CD4-positive, alpha-beta T cell treated with Interleukin-2 at 100 ng/mL for 4 hours (primary cell): ENCODE measurements around the gene FBXO30.

Experiments used
- DNase-seq: peaks from one replicate; pipeline ENCODE4 v3.0.0-alpha.2; 2020; ENCODE audit warnings: low spot score

The FBXO30 gene

DNA sequence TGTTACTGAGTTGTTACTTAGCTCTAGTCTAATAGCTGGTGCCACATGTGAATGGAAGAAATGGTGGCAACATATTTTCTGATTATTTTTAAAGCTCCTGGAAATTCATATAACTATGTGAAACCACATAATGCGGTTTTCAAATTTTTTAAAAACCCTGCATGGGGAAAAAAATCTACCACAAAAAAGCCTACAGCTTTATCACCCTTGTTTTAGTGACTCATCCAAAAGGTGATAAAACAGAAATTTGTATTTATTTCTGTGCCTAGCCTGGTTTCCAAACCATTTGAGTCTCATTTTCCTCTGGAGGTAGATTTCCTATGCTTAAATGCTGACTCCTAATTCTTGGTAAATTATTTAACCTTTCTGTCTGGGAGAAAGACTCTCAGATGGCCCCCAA is 5.4 kb upstream of the FBXO30 start:
- DNase-seq, result peak; percentile 49

DNA sequence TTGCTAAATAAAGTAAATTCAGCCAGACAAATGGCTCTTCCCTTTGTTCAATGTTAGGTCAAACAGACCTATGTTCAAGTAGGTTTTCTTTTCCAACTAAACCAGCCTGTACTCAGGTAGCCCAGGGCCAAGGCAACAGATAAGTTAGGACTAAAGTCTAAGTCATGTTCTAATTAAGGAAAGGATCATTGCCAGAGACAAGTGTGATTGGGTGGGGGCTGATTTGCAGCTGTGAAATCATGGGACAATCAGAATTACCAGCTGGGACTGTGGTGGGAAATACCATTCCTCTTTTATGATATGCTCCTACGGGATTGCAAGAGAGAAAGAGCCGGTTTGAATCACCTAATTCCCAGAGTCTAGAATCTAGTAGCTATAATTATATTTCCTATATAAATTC is 4.2 kb upstream of the FBXO30 start:
- no peak for DNase-seq

DNA sequence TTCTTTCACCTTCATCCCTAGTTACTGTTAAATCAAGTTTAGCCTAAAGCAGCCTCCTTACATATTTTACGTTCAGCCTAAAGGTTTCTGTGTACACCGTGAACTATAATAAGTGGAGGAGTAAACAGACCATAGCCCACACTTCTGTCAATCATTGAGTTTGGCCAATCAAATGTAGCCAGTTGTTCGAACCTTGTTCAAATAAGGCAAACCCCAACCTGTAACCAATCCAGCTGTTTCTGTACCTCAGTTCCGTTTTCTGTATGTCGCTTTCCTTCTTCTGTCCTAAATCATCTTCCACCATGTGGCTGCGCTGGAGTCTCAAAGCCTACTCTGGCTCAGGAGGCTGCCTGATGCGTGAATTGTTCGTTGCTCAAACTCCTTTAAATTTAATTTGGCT is 1.8 kb upstream of the FBXO30 start:
- no peak for DNase-seq

DNA sequence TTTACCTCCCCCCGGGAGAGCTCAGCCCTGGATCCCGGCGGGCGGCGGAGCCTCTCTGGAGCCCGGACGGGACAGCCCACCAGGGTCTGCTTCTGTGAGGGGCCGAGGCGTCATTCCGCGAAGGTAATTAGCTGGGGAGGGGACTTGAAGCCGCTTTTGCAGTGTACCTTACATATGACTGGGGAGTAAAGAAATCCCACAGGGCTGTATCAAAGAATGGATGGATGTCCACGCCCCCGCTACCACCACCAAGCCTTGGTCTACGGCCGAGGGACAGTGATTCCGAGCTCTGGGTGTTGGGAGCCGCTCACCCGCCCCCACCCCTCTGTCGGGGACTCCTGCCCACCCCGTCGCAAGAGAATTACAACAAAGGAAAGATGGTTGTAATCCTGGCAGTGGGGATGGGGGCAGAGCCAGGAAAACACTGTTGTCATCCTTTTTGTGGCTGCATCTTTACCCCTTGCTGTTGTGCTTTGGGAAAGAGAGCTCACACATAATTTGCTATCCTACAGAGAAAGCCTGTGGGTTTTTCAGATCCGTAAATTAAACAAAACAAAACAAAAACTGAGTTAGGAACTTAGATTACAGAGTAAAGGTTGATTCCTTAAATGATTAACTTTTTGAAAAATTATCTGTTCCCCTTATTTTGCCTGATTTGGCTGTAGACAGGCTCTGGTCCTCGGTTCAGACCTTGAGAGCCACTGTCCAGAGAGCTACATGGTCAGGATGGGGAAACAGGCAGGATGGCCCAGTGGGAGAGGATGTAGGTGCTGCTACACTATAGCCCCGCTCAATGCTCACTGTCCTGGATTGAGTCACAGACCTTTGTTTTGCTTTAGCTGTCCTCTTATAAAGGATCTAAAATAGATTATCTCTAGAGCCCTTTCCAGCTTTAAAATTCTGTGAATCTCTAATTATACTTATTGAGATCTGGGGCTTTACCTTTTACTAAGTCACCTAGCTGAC is 997 bp upstream of the FBXO30 start:
- DNase-seq, result peak; percentile 12

DNA sequence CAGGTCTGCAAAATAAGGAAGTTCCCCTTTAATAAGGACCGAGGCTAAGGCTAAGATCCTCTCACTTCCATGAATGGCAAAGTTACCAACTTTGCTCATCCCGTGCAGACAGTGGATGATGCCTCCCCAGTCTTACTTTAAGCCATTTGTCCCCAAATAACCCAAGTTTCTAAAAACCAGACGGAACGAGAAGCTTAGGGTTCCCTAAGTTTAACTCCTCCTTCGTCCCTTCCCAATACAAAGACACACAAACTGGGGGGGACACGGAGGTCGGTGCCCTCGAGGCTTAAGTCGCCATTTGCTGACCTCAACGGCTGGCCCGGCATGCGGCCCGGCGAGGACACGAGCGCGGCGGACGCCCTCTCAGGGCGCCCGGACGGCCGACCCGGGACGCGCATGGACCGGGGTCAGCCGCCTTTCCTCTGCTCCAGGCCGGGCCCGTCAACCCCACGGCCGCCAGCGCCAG is 527 bp downstream of the FBXO30 start:
- no peak for DNase-seq

GRCh38 chr6:145813285-145814034 is 1.1 kb downstream of the FBXO30 start:
- no peak for DNase-seq

- DNase-seq, result no peak
Observed at GRCh38 chr6:145811741-145812140, 2.9 kb downstream of the FBXO30 start.

GRCh38 chr6:145809785-145810184 is 4.8 kb downstream of the FBXO30 start:
- no peak for DNase-seq

DNA sequence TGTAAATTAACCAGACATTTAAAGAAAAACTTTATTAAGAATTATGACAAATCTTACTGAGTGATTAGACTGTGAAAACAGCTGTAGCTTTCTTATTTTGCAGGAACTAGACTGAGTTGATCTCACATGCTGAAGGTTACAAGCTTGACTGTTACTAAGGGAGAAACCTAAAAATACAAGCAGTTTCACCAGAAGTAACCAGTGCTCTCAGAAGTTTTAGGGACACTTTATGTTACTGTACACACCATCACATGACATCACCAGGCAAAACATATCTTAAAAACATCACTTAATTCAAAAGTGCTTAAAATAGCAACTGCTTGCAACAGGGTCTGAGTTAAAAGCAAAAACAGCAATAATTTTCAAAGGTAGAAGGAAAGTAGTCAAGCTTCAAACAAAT is 5.4 kb downstream of the FBXO30 start:
- DNase-seq, result no peak

DNA sequence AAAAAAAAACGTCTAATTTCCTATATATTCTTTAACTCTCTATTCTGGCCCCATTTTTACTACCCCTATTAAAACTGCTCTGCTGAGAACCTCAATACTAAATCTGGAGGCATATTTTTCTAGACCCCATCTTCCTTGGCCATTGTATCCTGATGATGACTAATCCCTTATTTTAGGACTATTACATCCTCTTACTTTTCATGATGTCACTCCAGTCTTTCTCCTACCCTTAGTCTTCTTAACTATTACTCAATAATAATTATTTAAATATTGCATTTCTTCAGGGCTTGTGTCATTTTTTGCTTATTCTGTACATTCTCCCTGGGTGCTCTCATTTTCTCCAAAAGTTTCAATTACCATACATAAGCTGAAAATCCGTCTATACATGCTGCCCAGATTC is 6.4 kb downstream of the FBXO30 start:
- no peak for DNase-seq

GRCh38 chr6:145802141-145802540 is 12.5 kb downstream of the FBXO30 start:
- DNase-seq, result no peak

DNA sequence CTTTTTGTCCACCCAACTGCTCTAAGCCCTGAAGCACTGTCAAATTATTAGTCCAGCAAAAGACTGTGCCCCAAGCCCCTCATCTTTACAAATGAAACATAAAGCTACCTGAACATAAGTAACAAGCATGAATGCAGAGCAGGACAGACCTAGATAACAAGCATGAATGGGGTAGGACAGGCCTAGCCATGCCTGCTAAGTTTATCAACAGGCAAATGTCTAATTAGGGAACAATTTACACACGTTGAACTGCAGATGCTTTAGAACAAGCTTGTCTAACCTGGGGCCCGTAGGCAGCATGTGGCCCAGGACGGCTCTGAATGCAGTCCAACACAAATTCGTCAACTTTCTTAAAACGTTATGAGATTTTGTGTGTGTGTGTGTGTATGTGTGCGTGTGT is 13.6 kb downstream of the FBXO30 start:
- DNase-seq, result no peak

DNA sequence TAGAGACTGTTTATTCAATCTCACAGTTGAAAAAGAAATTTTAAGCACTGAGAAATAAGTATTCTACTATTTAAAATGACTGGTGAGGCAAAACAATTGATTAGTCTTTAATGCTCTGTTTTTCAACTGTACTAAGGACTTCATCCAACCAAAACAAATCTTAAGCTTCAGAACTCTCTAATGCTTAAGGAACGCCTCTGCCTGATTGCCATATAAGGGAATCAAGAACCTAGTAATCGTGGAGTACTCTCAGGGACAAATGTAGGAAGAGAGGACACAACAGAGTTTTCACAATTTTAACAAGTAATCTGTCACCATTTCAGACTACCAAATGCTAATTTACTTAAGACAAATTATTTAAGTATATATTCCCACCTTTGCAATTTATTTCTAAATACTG is 16.1 kb downstream of the FBXO30 start:
- DNase-seq, result no peak

DNA sequence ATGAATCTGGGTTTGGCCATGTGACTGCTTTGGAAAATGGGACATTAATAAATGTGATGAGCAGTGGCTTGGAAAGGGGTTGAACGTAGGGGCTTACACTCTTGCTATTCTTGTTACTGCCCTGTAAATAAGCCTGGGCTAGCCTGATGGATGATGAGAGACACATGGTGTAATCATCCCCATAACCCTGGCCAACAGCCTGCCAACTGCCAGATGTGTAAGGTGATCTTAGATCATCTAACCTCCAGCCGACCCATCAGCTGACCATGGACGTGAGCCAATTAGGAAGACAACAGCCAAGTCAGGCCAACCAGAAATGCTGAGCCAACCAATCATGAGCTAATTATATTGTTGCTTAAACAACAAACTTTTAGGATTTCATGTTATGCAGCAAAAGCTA is 25.2 kb downstream of the FBXO30 start:
- no peak for DNase-seq

- no peak for DNase-seq
Observed at GRCh38 chr6:145787688-145788087, 26.9 kb downstream of the FBXO30 start.

GRCh38 chr6:145784683-145785082 is 29.9 kb downstream of the FBXO30 start:
- no peak for DNase-seq

- no peak for DNase-seq
Observed at GRCh38 chr6:145783796-145784195, 30.8 kb downstream of the FBXO30 start.

DNA sequence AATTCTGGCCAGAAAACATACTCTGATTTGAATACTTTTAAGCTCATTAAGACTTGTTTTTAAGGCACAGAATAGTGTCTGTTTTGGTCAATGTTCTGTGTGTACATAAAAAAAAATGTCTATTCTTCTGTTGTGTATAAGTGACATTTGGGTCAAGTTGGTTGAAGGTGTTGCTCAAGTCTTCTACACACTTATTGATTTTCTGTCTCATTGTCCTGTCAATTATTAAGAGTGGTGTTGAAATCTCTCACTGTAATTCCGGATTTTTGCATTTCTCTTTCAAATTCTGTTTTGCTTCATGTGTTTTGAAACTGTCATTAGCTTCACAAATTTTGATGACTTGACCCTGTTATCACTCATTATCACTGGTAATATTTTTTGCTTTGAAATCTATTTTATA is 41.7 kb downstream of the FBXO30 start:
- no peak for DNase-seq

DNA sequence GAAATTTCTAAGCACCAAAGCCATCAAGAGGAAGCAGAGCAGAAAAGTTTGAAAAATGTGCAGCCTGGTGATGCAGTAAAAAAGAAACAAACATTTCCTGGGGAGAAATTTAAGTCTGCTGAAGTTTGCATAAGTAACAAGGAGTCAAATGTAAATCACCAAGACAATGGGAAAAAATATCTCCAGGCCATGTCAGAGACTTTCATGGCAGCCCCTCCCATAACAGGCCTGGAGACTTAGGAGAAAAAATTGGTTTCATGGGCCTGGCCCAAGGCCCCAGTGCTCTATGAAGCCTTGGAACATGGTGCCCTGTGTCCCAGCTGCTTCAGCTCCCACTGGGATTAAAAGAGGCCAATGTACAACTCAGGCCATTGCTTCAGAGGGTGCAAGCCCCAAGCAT is 49.1 kb downstream of the FBXO30 start:
- DNase-seq, result no peak

DNA sequence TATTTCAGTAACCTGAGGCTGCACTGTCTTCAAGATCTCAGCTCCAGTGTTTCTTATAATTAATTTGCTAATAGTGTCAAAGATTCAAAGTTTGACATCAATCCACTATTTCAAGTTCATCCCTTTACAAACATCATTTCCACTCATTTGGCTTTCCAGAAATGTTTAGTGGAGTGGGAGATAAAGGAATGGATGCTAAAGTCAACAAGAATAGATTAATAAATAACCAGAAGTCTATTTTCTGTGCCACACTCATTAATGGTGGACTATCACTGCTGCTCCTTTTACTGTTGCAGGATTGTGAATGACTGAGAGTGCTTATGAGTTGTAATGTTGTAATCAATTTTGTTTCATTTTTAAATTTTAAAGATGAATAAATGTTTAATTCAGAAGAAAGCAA is 50.9 kb downstream of the FBXO30 start:
- DNase-seq, result no peak

GRCh38 chr6:145761584-145761983 is 53.0 kb downstream of the FBXO30 start:
- DNase-seq, result no peak

DNA sequence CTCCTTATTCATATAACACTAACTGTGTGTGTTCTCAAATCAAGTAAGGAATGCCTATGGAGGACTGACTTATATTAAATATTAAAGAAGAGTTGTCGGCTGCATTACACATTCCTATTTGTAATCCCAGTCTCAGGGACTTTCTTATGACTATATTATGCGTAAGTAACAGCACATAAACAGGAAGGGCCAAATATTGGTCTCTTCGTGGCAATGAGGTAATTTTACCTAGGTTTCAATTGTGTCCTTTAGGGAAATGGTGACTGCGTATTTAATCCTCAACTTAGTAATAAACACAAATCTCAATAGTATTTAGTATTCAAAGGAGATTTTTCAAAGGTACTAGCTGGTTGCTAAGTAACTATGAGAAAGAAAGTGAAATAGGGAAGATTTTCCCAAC is 56.5 kb downstream of the FBXO30 start:
- DNase-seq, result no peak

DNA sequence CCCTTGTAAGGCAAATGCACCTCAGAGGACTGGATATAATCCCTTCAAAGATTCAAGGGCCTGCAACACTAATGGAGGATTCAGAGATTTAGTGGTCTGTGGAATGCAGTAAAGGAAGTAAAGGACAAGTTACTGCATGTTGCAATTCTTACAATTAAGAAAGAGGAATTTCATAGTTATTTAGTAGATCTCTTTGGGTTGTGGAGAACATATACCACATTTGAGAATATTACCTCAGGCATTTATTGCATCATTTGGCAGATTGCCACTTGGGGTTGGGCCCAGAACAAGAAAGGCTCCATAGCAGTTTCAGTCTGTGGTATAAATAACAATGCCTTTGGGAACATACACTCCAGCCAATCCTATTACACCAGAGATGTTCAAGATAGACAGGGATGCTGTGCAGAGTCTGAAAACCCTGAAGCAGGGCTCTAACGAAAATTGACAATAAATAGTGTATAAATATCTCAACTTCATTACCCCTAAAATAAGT is 58.4 kb downstream of the FBXO30 start:
- no peak for DNase-seq
